GM12873 (cell line): ENCODE results near the gene VIL1.

Source experiments
- CTCF ChIP-seq: IDR thresholded peaks from 2 replicates; pipeline ENCODE4 v1.5.1; 2012; ENCODE audit warnings: low read depth, mild to moderate bottlenecking, moderate library complexity, low read length, control low read depth; ENCODE audit not compliant: insufficient read depth; ENCODE audit errors: missing control alignments

Gene VIL1

GRCh38 chr2:218403810-218404209 is 15.1 kb upstream of the VIL1 start:
- no peak for TF ChIP-seq CTCF

- TF ChIP-seq CTCF: no peak
Measured at GRCh38 chr2:218404351-218405085, 14.4 kb upstream of the VIL1 start.

GRCh38 chr2:218405086-218405745 is 13.7 kb upstream of the VIL1 start:
- TF ChIP-seq CTCF: no peak

- no peak for TF ChIP-seq CTCF
Measured at GRCh38 chr2:218405746-218406208, 13.1 kb upstream of the VIL1 start.

- TF ChIP-seq CTCF: peak; percentile 76
Measured at GRCh38 chr2:218406209-218406948, 12.5 kb upstream of the VIL1 start.

GRCh38 chr2:218406949-218407618 is 11.8 kb upstream of the VIL1 start:
- no peak for TF ChIP-seq CTCF
